CD4-positive, alpha-beta memory T cell (primary cell): ENCODE data around the gene UGT1A8. TPM values are rescaled to one million over a fixed set of nuclear protein-coding genes. Genes with fewer than 3 reads are reported as not detected.

ENCODE experiments used
- CTCF ChIA-PET: fragments of 350-600 bp; sonication (Branson Sonifier 250); formaldehyde crosslinking; loops from one replicate; lab custom pipeline; 2021; ENCODE audit warnings: inconsistent platforms; ENCODE audit not compliant: partially characterized antibody; lab: Charles Lee
- POLR2A ChIA-PET: fragments of 350-600 bp; sonication (Branson Sonifier 250); formaldehyde crosslinking; loops from one replicate; lab custom pipeline; 2021; ENCODE audit not compliant: partially characterized antibody; lab: Charles Lee
- DNase-seq, 5 donors: peaks; one replicate each; pipeline versions ENCODE4 v3.0.0 to v3.0.0-alpha.2; 2020 to 2022; ENCODE audit warnings: mixed read lengths in 1 of 5
- H3K27ac ChIP-seq: one replicate; pipeline ENCODE4 v1.7.0; 2013; ENCODE audit warnings: low read depth, low read length
- H3K27me3 ChIP-seq: 2 replicates; pipeline ENCODE4 v1.7.0; 2013; ENCODE audit warnings: mild to moderate bottlenecking, low read length, moderate library complexity; ENCODE audit not compliant: insufficient read depth
- H3K36me3 ChIP-seq: 2 replicates; pipeline ENCODE4 v1.7.0; 2013; ENCODE audit warnings: mild to moderate bottlenecking, low read length, moderate library complexity; ENCODE audit not compliant: insufficient read depth
- H3K4me1 ChIP-seq: 2 replicates; pipeline ENCODE4 v1.7.0; 2013; ENCODE audit warnings: mild to moderate bottlenecking, low read length, moderate library complexity; ENCODE audit not compliant: insufficient read depth
- H3K4me3 ChIP-seq, 2 donors: one replicate each; pipeline ENCODE4 v1.7.0; 2013; ENCODE audit warnings: low read length in 2 of 2, mild to moderate bottlenecking in 1 of 2
- H3K9me3 ChIP-seq, 2 donors: one replicate each; pipeline ENCODE4 v1.7.0; 2013; ENCODE audit warnings: low read length in 2 of 2, control low read depth in 1 of 2; ENCODE audit not compliant: control insufficient read depth in 1 of 2
- H3K27ac Mint-ChIP-seq, 7 donors: one replicate each; pipeline ENCODE4 v1.8.0; 2020 to 2021; ENCODE audit warnings: mixed read lengths in 7 of 7, mild to moderate bottlenecking in 6 of 7, inconsistent platforms in 3 of 7, moderate library complexity in 3 of 7
- H3K27me3 Mint-ChIP-seq, 2 donors: one replicate each; pipeline ENCODE4 v1.8.0; 2020 to 2021; ENCODE audit warnings: mixed read lengths in 2 of 2
- H3K36me3 Mint-ChIP-seq, 2 donors: one replicate each; pipeline ENCODE4 v1.8.0; 2020 to 2021; ENCODE audit warnings: mixed read lengths in 2 of 2, inconsistent platforms in 1 of 2, mild to moderate bottlenecking in 1 of 2
- H3K4me1 Mint-ChIP-seq, 4 donors: one replicate each; pipeline ENCODE4 v1.8.0; 2020 to 2021; ENCODE audit warnings: mixed read lengths in 4 of 4, mild to moderate bottlenecking in 1 of 4
- H3K4me3 Mint-ChIP-seq, 8 donors: one replicate each; pipeline ENCODE4 v1.8.0; 2020 to 2021; ENCODE audit warnings: mixed read lengths in 8 of 8, mild to moderate bottlenecking in 7 of 8, moderate library complexity in 6 of 8, inconsistent platforms in 3 of 8
- H3K9me3 Mint-ChIP-seq, 8 donors: one replicate each; pipeline ENCODE4 v1.8.0; 2020 to 2021; ENCODE audit warnings: mixed read lengths in 8 of 8, mild to moderate bottlenecking in 5 of 8, inconsistent platforms in 3 of 8, moderate library complexity in 1 of 8
- intact Hi-C: fragments of 100-400 bp; cut with micrococcal nuclease; formaldehyde crosslinking; loops from one replicate; pipeline ENCODE4 v1.15.1; 2023
- polyA plus RNA-seq, 2 donors: library from polyadenylated mRNA; unstranded; fragments of 300-500 nt; fragmentation: Illumina TruSeq; gene quantifications; one replicate each; pipeline ENCODE4 v1.2.3, GENCODE V29; 2021
- total RNA-seq, 2 experiments: library from RNA; stranded (reverse); gene quantifications; one replicate each; pipeline ENCODE4 v1.2.3, GENCODE V29; 2021

UGT1A8 gene
- total and polyA plus RNA-seq, 4 experiments from 2014 or later, result not detected

GRCh38 chr2:233761040-233761769 is 143.8 kb downstream of the UGT1A8 start:
- intact Hi-C loops, result no loop called here
- H3K27ac Mint-ChIP-seq, result no peak overlapping the region
- POLR2A ChIA-PET, result no interaction called here
- no peaks in the 10 kb centered on the region for H3K9me3 Mint-ChIP-seq
- no peak overlapping the region for H3K4me3 Mint-ChIP-seq
- Histone ChIP-seq H3K4me1 (no peaks in the 10 kb centered on the region), H3K36me3 (no peaks in the 10 kb centered on the region), H3K4me3 (no peak overlapping the region), H3K27ac (no peak overlapping the region), H3K27me3 (no peaks in the 10 kb centered on the region), H3K9me3 (no peaks in the 10 kb centered on the region)
- H3K36me3 Mint-ChIP-seq, result no peaks in the 10 kb centered on the region
- no peak for DNase-seq
- H3K4me1 Mint-ChIP-seq, result no peaks in the 10 kb centered on the region
- peaks cover 8 to 12% of the 10 kb centered on the region in 2 donors for H3K27me3 Mint-ChIP-seq
- CTCF ChIA-PET, result no interaction called here

- H3K4me3 Mint-ChIP-seq, result no peak overlapping the region
- intact Hi-C loops, result no loop called here
- H3K4me3 ChIP-seq, result no peak overlapping the region
- peaks cover 15 to 25% of the 10 kb centered on the region in 2 donors for H3K27me3 Mint-ChIP-seq
- CTCF ChIA-PET, result no interaction called here
- no peaks in the 10 kb centered on the region for H3K4me1 Mint-ChIP-seq
- no peak for DNase-seq
- no peaks in the 10 kb centered on the region for H3K9me3 Mint-ChIP-seq
- POLR2A ChIA-PET, result no interaction called here
- H3K36me3 Mint-ChIP-seq, result no peaks in the 10 kb centered on the region
- no peak overlapping the region for H3K27ac ChIP-seq
- H3K9me3 ChIP-seq, result no peaks in the 10 kb centered on the region
- H3K27ac Mint-ChIP-seq, result no peak overlapping the region
- H3K27me3 ChIP-seq, result no peaks in the 10 kb centered on the region
- H3K4me1 ChIP-seq, result no peaks in the 10 kb centered on the region
- no peaks in the 10 kb centered on the region for H3K36me3 ChIP-seq
Measured at GRCh38 chr2:233764264-233764663, 146.8 kb downstream of the UGT1A8 start.

GRCh38 chr2:233764761-233765160 is 147.3 kb downstream of the UGT1A8 start:
- Histone ChIP-seq H3K27ac (no peak overlapping the region), H3K36me3 (no peaks in the 10 kb centered on the region), H3K27me3 (no peaks in the 10 kb centered on the region), H3K4me1 (no peaks in the 10 kb centered on the region), H3K9me3 (no peaks in the 10 kb centered on the region), H3K4me3 (no peak overlapping the region)
- H3K36me3 Mint-ChIP-seq, result no peaks in the 10 kb centered on the region
- no peak for DNase-seq
- H3K27ac Mint-ChIP-seq, result no peak overlapping the region
- H3K27me3 Mint-ChIP-seq, result peaks cover 15 to 26% of the 10 kb centered on the region in 2 donors
- intact Hi-C loops, result no loop called here
- no peaks in the 10 kb centered on the region for H3K9me3 Mint-ChIP-seq
- ChIA-PET CTCF (no interaction called here), POLR2A (no interaction called here)
- no peak overlapping the region for H3K4me3 Mint-ChIP-seq
- H3K4me1 Mint-ChIP-seq, result no peaks in the 10 kb centered on the region

- Mint-ChIP-seq H3K27ac (no peak overlapping the region), H3K27me3 (peaks cover 18 to 30% of the 10 kb centered on the region in 2 donors), H3K36me3 (no peaks in the 10 kb centered on the region), H3K4me1 (no peaks in the 10 kb centered on the region), H3K9me3 (no peaks in the 10 kb centered on the region), H3K4me3 (no peak overlapping the region)
- Histone ChIP-seq H3K4me1 (no peaks in the 10 kb centered on the region), H3K36me3 (no peaks in the 10 kb centered on the region), H3K4me3 (no peak overlapping the region), H3K9me3 (no peaks in the 10 kb centered on the region), H3K27me3 (no peaks in the 10 kb centered on the region), H3K27ac (no peak overlapping the region)
- CTCF ChIA-PET, result no interaction called here
- intact Hi-C loops, result no loop called here
- DNase-seq, result no peak
- POLR2A ChIA-PET, result no interaction called here
Measured at GRCh38 chr2:233766416-233766815, 149.0 kb downstream of the UGT1A8 start.

GRCh38 chr2:233768076-233768475 is 150.6 kb downstream of the UGT1A8 start:
- Histone ChIP-seq H3K4me1 (no peaks in the 10 kb centered on the region), H3K36me3 (no peaks in the 10 kb centered on the region), H3K27me3 (no peaks in the 10 kb centered on the region), H3K27ac (no peak overlapping the region), H3K4me3 (no peak overlapping the region), H3K9me3 (no peaks in the 10 kb centered on the region)
- Mint-ChIP-seq H3K4me3 (no peak overlapping the region), H3K27ac (no peak overlapping the region), H3K27me3 (peaks cover 18 to 30% of the 10 kb centered on the region in 2 donors), H3K36me3 (no peaks in the 10 kb centered on the region), H3K4me1 (no peaks in the 10 kb centered on the region), H3K9me3 (no peaks in the 10 kb centered on the region)
- CTCF ChIA-PET, result no interaction called here
- POLR2A ChIA-PET, result no interaction called here
- no peak for DNase-seq
- intact Hi-C loops, result no loop called here

GRCh38 chr2:233769260-233769659 is 151.8 kb downstream of the UGT1A8 start:
- ChIA-PET POLR2A (no interaction called here), CTCF (no interaction called here)
- no peak for DNase-seq
- no peaks in the 10 kb centered on the region for H3K27me3 ChIP-seq
- H3K4me1 ChIP-seq, result no peaks in the 10 kb centered on the region
- H3K4me3 Mint-ChIP-seq, result no peak overlapping the region
- H3K4me1 Mint-ChIP-seq, result no peaks in the 10 kb centered on the region
- no peak overlapping the region for H3K27ac ChIP-seq
- no peaks in the 10 kb centered on the region for H3K9me3 ChIP-seq
- peak overlapping the region in 1 of 7 donors; percentile 8 for H3K27ac Mint-ChIP-seq
- H3K36me3 ChIP-seq, result no peaks in the 10 kb centered on the region
- no peaks in the 10 kb centered on the region for H3K36me3 Mint-ChIP-seq
- H3K27me3 Mint-ChIP-seq, result peaks cover 13 to 28% of the 10 kb centered on the region in 2 donors
- H3K9me3 Mint-ChIP-seq, result no peaks in the 10 kb centered on the region
- intact Hi-C loops, result no loop called here
- H3K4me3 ChIP-seq, result no peak overlapping the region

GRCh38 chr2:233772153-233772552 is 154.7 kb downstream of the UGT1A8 start:
- no peak overlapping the region for H3K4me3 Mint-ChIP-seq
- peaks cover 10 to 23% of the 10 kb centered on the region in 2 donors for H3K27me3 Mint-ChIP-seq
- intact Hi-C loops, result no loop called here
- Histone ChIP-seq H3K36me3 (no peaks in the 10 kb centered on the region), H3K27ac (no peak overlapping the region), H3K27me3 (no peaks in the 10 kb centered on the region), H3K4me1 (no peaks in the 10 kb centered on the region), H3K4me3 (no peak overlapping the region), H3K9me3 (no peaks in the 10 kb centered on the region)
- H3K27ac Mint-ChIP-seq, result no peak overlapping the region
- peaks cover 0 to 17% (median 9%) of the 10 kb centered on the region in 8 donors for H3K9me3 Mint-ChIP-seq
- peaks cover 0 to 3% of the 10 kb centered on the region in 2 donors for H3K36me3 Mint-ChIP-seq
- ChIA-PET CTCF (no interaction called here), POLR2A (no interaction called here)
- DNase-seq, result no peak
- no peaks in the 10 kb centered on the region for H3K4me1 Mint-ChIP-seq
